MCF 10A (cell line): ENCODE data around the gene EXOC4. TPM values are rescaled to one million over a fixed set of nuclear protein-coding genes. Genes with fewer than 3 reads are reported as not detected.

Experiments
- BruUV-seq: library from RNA; stranded (reverse); fragments of 400-500 nt; replicated peaks from 2 replicates; lab custom pipeline; 2021; lab: Mats Ljungman, UMichigan
- CTCF ChIA-PET: fragments of 300-600 bp; sonication (Branson Sonifier 250); formaldehyde crosslinking; extraction: SDS; loops from one replicate; lab custom pipeline; 2021; ENCODE audit warnings: antibody characterized with exemption, inconsistent platforms; lab: Yijun Ruan, JAX
- POLR2A ChIA-PET: fragments of 300-600, 350-650 bp; sonication (Branson Sonifier 250); formaldehyde crosslinking; extraction: SDS; loops from one replicate; lab custom pipeline; 2020; ENCODE audit warnings: antibody characterized with exemption, inconsistent platforms; lab: Yijun Ruan, JAX
- DNase-seq: peaks from one replicate; pipeline ENCODE4 v3.0.0-alpha.2; 2018; ENCODE audit not compliant: unreplicated experiment
- H3K27ac Mint-ChIP-seq: one replicate; pipeline ENCODE4 v1.8.0; 2022; ENCODE audit warnings: mild to moderate bottlenecking, low read depth, mixed read lengths; ENCODE audit not compliant: unreplicated experiment
- H3K27me3 Mint-ChIP-seq: one replicate; pipeline ENCODE4 v1.8.0; 2022; ENCODE audit warnings: mixed read lengths; ENCODE audit not compliant: insufficient read depth, unreplicated experiment
- H3K36me3 Mint-ChIP-seq: one replicate; pipeline ENCODE4 v1.8.0; 2022; ENCODE audit warnings: mild to moderate bottlenecking, moderate library complexity, mixed read lengths; ENCODE audit not compliant: insufficient read depth, unreplicated experiment
- H3K4me1 Mint-ChIP-seq: one replicate; pipeline ENCODE4 v1.8.0; 2022; ENCODE audit warnings: mixed read lengths; ENCODE audit not compliant: insufficient read depth, unreplicated experiment
- H3K4me3 Mint-ChIP-seq: one replicate; pipeline ENCODE4 v1.8.0; 2022; ENCODE audit warnings: mild to moderate bottlenecking, moderate library complexity, mixed read lengths; ENCODE audit not compliant: unreplicated experiment
- H3K9me3 Mint-ChIP-seq: one replicate; pipeline ENCODE4 v1.8.0; 2022; ENCODE audit warnings: mixed read lengths; ENCODE audit not compliant: unreplicated experiment
- intact Hi-C: fragments of 100-400 bp; cut with micrococcal nuclease; formaldehyde crosslinking; loops from 2 replicates; pipeline ENCODE4 v1.14.1; 2022
- total RNA-seq: library from RNA; stranded (reverse); gene quantifications from 2 replicates; pipeline ENCODE4 v1.2.3, GENCODE V29; 2022
- TF ChIP-seq, protein P1 (sequence below): fragments of 200-600 bp; IDR thresholded peaks from one replicate; pipeline ENCODE4 v1.8.0; 2022; ENCODE audit warnings: antibody characterized with exemption, mild to moderate bottlenecking; ENCODE audit not compliant: unreplicated experiment

The EXOC4 gene
- total RNA-seq, 1 experiment from 2014 or later = 105 TPM

DNA sequence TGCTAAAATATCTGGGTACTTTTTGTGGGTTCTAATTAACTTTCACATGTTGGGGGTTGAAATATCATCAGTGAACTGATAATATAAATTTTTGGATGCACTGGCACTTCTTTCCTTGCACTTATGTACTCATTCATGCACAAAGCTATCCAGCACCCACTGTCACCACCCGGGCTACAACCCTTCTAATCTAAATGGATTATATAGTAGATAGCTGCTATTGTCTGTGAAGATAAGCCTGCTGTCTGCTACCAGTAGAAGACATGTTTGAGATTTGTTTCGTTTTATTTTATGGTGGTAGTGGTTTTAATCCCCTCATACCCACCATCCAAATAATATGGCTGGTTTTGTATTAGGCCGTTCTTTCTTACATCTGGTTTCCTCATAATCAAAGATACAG lies 520.7 kb downstream of the EXOC4 start:
- Mint-ChIP-seq H3K27me3 (no peaks in the 10 kb centered on the region), H3K9me3 (no peaks in the 10 kb centered on the region), H3K27ac (no peak overlapping the region), H3K4me3 (no peak overlapping the region), H3K36me3 (no peaks in the 10 kb centered on the region), H3K4me1 (peaks cover 18% of the 10 kb centered on the region)
- ChIA-PET CTCF (interaction anchor here (0.8 to 1.2 kb wide), 3 partner anchors 31 to 396 kb away, joined by 3 to 5 read pairs (median 4); no protein-coding TSS in a partner anchor), POLR2A (interaction anchor here (1.5 kb wide), 1 partner anchor 8 kb away, joined by 4 read pairs; no protein-coding TSS in a partner anchor)
- intact Hi-C loops = no loop called here
- no peak for DNase-seq
- BruUV-seq = no TSS peak
- TF ChIP-seq, protein P1, sequence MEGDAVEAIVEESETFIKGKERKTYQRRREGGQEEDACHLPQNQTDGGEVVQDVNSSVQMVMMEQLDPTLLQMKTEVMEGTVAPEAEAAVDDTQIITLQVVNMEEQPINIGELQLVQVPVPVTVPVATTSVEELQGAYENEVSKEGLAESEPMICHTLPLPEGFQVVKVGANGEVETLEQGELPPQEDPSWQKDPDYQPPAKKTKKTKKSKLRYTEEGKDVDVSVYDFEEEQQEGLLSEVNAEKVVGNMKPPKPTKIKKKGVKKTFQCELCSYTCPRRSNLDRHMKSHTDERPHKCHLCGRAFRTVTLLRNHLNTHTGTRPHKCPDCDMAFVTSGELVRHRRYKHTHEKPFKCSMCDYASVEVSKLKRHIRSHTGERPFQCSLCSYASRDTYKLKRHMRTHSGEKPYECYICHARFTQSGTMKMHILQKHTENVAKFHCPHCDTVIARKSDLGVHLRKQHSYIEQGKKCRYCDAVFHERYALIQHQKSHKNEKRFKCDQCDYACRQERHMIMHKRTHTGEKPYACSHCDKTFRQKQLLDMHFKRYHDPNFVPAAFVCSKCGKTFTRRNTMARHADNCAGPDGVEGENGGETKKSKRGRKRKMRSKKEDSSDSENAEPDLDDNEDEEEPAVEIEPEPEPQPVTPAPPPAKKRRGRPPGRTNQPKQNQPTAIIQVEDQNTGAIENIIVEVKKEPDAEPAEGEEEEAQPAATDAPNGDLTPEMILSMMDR = no peak

DNA sequence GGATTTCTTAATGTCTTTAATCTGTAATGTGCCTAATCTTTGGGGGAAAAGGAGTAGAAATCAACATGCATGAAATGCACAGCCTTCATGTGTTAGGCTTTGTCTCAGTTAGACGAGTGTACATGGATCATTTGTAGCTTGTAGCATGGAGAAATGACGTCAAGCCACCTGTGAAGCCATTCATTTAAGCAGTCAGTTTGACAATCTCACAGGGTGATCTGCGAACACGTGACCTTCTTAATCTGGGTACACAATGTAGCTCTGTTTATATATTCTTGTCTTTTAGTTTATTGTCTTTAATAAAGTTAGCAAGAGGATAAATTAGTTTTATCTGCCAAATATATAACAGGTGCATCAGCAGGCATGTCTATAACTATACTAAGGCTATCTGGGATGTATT lies 522.3 kb downstream of the EXOC4 start:
- Mint-ChIP-seq H3K9me3 (no peaks in the 10 kb centered on the region), H3K36me3 (peaks cover 6% of the 10 kb centered on the region), H3K4me1 (peaks cover 18% of the 10 kb centered on the region), H3K27ac (no peak overlapping the region), H3K4me3 (no peak overlapping the region), H3K27me3 (no peaks in the 10 kb centered on the region)
- CTCF ChIA-PET = interaction anchor here (0.6 kb wide), 1 partner anchor 489 kb away, joined by 3 read pairs; no protein-coding TSS in a partner anchor
- POLR2A ChIA-PET = interaction anchor here (1.4 kb wide), 1 partner anchor 10 kb away, joined by 3 read pairs; no protein-coding TSS in a partner anchor
- TF ChIP-seq, protein P1 = no peak
- no TSS peak for BruUV-seq
- intact Hi-C loops = no loop called here
- no peak for DNase-seq

DNA sequence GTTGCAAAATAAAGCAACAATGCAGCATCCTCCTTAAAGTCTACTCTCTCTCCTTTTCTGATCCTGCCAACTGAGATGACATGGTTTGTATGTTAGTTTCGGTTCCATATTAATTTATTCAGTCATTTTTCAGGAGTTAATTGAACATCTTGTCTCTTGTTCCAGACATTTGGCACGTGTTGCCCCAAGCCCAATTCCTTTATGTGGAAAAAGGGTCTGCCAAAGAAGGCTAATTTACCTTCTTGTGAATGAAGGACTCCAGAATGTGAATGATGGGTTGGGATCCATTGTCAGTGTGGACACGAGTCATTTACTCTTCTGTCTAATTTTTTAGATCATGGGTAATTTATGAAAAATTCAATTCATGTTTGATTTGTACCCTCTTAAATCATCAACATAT lies 523.4 kb downstream of the EXOC4 start:
- Mint-ChIP-seq H3K4me1 (peaks cover 12% of the 10 kb centered on the region), H3K36me3 (peaks cover 7% of the 10 kb centered on the region), H3K4me3 (no peak overlapping the region), H3K9me3 (no peaks in the 10 kb centered on the region), H3K27ac (no peak overlapping the region), H3K27me3 (no peaks in the 10 kb centered on the region)
- DNase-seq = no peak
- ChIA-PET CTCF (interaction anchor here (0.7 kb wide), 1 partner anchor 34 kb away, joined by 4 read pairs; no protein-coding TSS in a partner anchor), POLR2A (no interaction called here)
- BruUV-seq = no TSS peak
- TF ChIP-seq, protein P1 = no peak
- intact Hi-C loops = no loop called here

DNA sequence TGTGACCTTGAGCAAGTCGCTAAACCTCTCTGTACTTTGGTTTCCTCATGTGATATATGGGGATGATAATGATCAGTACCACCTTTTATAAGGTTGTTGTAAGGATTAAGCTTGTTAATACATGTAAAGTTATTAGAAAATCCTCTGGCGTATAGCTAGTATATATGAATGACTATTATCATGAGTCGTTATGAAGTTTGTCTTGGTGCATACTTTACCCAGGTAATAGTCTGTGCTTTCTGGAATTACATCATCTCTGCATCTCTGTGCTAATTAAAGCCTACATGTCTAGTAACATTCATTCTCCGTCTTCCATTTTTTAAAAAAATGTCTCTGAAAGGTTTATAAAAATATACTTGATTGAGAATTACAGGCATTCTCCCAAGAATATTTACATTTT lies 524.8 kb downstream of the EXOC4 start:
- no peak overlapping the region for H3K27ac Mint-ChIP-seq
- intact Hi-C loops = no loop called here
- TF ChIP-seq, protein P1 = no peak
- ChIA-PET CTCF (interaction anchor here (0.6 to 0.8 kb wide), 2 partner anchors 34 to 52 kb away, joined by 3 read pairs; no protein-coding TSS in a partner anchor), POLR2A (no interaction called here)
- DNase-seq = no peak
- H3K27me3 Mint-ChIP-seq = no peaks in the 10 kb centered on the region
- H3K9me3 Mint-ChIP-seq = no peaks in the 10 kb centered on the region
- no peaks in the 10 kb centered on the region for H3K4me1 Mint-ChIP-seq
- H3K36me3 Mint-ChIP-seq = peaks cover 9% of the 10 kb centered on the region
- no TSS peak for BruUV-seq
- no peak overlapping the region for H3K4me3 Mint-ChIP-seq
